HG03175 (cell line): Measurements from ENCODE around the gene PGBD5.

ENCODE experiments used
- ATAC-seq: cut with Tn5 transposase; IDR thresholded peaks from one replicate; pipeline ENCODE4 v1.9.1; 2021; ENCODE audit warnings: mild to moderate bottlenecking, moderate library complexity; ENCODE audit not compliant: unreplicated experiment

The PGBD5 gene

DNA sequence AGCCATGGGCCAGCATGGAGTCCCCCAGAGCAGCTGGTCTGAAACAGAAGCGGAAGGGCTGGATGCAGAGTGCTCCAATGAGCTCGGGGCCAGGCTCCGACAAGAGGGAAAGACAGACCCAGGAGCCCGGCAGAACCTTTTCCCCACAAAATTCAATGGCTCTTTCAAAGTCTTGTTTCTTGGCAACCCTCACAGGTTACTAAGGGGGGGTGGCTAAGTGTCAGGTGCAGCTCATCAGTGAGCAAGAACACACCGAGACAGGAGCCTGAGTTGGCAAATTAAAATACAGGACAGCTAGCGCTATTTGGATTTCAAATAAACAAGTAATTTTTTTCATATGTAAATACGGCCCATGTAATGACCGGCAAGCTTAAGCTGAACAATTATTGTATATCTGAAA is 27.3 kb downstream of the PGBD5 start:
- no peak for ATAC-seq

DNA sequence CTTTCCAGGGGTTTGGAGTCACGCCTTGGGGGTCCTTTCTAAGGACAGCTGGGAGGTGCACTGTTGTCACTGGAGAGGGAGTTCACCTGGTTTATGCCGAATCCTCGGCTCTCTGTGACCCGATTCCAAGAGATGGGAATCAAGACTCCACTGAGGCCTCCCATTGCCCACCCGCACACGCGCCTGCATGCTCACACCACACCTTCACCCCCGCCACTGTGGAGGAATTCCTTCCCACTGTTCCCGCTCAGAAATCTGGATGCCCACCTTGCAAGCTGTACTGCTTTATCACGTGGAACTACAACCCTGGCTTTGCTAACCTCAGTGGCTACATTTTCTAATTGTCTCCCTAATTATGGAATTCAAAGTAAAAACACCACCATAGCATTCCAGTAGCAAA is 29.2 kb downstream of the PGBD5 start:
- ATAC-seq: no peak

DNA sequence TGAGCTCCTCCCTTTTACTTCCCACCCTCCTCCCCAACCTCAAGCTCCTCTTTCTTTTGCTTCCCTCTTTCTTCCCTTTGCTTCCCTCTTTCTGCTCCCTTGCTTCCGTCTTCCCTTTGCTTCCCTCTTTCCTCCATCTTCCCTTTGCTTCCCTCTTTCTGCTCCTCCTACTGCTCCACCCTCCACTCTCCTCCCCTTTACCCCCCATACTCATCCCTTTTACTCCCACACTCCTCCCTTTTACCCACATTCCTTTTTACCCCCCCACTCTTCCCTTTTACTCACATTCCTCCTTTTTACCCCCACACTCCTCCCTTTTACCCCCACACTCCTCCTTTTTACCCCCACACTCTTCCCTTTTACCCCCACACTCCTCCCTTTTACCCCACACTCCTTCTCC is 30.2 kb downstream of the PGBD5 start:
- ATAC-seq: no peak

- ATAC-seq: no peak
Measured at GRCh38 chr1:230394741-230395140, 31.4 kb downstream of the PGBD5 start.

GRCh38 chr1:230394134-230394533 is 32.0 kb downstream of the PGBD5 start:
- ATAC-seq: no peak

DNA sequence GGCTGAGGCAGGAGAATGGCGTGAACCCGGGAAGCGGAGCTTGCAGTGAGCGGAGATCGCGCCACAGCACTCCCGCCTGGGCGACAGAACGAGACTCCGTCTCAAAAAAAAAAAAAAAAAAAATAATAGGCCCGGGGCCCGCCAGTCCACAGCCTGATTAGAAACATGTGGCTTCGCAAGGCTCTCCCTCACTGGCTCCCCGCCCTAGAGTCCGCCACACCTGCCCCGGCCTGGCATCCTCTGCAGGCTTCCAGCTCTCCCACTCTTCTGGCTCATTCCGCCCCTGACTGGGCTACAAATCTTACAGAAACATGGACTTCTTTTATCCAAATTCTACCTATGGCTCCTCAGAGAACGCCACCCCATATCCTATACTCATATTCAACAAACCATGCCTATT is 32.4 kb downstream of the PGBD5 start:
- ATAC-seq: no peak

GRCh38 chr1:230392920-230393521 is 33.1 kb downstream of the PGBD5 start:
- ATAC-seq: no peak

GRCh38 chr1:230392536-230392909 is 33.6 kb downstream of the PGBD5 start:
- no peak for ATAC-seq

- ATAC-seq: no peak
Measured at GRCh38 chr1:230391776-230392535, 34.2 kb downstream of the PGBD5 start.

DNA sequence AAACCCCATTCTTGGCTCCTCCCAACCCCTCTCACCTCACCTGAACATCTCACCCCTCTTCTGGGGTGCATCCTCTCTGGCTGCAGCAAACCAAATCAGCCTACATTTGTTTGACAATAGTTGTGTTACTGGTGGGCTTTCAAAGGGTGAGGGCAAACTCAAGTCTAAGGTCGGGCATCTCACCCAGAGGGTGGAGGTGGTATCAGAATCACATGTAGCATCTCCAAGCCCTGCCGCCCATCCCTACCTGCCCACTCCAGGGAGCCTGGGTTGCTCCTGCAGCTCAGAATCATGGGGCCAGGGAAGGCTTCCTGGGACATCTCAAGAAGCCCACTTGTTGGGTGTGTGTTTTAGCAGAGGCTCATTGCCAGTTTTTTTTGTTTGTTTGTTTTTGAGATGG is 35.8 kb downstream of the PGBD5 start:
- ATAC-seq: no peak

- no peak for ATAC-seq
Measured at GRCh38 chr1:230387876-230388275, 38.3 kb downstream of the PGBD5 start.

DNA sequence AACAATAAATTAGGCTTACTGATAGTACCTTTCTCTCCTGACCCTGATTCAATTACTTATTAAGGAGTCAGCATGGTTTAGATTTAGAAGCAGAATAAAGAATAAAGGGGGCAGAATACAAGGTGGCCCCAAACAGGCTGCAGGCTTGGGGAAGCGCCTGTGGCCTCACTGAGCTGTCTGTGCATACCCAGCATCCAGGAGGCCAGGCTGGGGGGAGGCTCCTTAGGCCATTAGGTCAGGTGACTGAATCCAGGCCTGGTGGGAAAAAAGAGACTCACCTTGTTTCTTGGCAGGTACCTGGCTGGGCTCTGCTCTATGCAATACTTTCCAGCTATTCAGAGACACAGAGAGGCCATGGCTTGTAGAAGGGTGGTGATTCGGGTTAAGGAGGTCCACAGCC is 38.8 kb downstream of the PGBD5 start:
- no peak for ATAC-seq

DNA sequence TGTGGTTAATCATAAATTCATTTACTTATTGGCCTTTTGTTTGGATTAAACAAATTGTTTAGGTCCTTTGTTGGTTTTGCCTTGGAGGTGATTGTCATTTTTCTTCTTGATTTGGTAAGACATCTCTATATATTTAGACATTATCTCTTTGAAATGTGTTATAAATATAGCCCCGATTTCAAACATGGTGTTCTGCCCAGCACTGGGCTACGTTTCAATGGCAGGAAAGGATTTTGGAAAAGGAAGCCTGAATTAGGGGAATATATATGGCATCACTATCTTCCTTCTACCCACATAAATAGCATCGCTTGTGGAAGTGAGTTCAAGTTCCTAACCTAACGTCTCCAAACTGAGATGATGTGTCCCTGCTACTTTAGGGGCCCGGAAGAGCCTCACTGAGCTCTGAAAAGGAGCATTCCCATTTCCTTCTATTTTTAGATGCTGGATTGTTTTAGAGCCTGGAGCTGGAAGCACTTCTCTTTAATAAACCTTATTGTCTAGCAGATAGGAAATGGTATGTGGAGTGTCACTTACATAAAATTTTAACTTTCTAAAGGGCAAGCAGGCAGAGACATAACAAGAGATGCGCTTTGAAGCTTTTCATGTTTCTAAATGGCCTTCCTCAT is 39.4 kb downstream of the PGBD5 start:
- ATAC-seq: no peak

DNA sequence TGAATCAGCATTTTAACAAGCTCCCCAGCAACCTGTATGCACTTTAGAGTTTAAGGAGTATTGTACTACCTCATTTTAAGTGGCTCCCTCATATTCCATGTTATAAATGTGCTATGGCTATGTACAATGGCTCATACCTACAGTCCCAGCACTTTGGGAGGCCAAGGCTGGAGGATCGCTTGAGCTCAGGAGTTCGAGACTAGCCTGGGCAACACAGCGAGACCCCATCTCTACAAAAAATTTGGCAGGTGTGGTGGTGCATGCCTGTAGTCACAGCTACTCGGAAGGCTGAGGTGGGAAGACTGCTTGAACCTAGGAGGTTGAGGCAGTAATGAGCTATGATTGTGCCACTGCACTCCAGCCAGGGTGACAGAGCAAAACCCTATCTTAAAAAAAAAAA is 40.2 kb downstream of the PGBD5 start:
- no peak for ATAC-seq

- no peak for ATAC-seq
Measured at GRCh38 chr1:230385158-230385450, 41.0 kb downstream of the PGBD5 start.

DNA sequence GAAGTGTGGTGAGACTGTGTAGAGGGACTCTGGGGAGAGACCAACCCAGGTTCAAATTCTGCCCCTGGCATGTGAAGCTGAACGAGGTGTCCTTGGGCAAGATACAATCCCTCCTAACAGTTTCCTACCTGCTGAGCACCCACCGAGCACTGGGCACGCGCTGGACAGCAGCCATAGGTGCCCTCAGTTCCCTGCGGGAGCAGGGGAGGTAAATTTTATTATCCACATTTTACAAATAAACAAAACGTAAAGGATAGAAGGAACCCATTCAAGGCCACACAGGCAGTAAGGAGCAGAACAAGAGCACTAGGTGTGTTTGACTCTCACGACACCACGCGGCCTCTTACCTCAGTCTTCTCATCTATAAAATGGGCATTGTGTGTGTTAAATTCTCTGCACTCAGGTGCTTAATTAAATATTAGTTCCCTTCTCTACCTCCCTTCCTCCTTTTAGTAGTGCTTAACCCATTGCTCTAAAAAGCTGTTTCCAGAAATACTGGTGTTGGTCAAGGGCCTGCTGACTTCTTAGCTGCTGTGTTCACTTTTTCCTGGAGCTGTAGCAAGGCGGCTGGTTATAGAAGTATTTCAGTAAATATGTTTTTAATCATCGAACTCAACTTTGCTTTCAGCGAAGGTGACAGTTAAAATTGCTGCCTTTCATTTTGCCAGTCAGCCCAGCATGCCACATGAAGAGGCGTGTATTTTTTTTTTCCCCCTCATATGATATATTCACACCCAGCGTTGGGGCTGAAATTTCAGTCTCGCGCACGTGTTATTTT is 41.6 kb downstream of the PGBD5 start:
- no peak for ATAC-seq

DNA sequence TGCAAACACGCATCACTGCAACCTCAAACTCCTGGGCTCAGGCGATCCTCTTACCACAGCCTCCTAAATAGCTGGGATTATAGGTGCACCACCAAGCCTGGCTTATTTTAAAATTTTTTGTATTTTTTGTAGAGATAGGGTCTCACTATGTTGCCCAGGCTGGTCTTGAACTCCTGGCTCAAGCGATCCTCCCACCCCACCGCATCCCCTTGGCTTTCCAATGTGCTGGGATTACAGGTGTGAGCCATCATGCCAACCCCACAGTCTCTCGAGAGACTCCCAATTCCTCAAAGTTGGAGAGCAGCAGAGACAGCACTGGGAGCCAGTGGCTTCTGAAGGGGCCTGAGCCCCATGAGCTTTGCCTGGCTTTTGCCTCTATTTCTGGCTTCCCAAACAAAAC is 42.7 kb downstream of the PGBD5 start:
- no peak for ATAC-seq

GRCh38 chr1:230382001-230382491 is 44.1 kb downstream of the PGBD5 start:
- ATAC-seq: no peak

DNA sequence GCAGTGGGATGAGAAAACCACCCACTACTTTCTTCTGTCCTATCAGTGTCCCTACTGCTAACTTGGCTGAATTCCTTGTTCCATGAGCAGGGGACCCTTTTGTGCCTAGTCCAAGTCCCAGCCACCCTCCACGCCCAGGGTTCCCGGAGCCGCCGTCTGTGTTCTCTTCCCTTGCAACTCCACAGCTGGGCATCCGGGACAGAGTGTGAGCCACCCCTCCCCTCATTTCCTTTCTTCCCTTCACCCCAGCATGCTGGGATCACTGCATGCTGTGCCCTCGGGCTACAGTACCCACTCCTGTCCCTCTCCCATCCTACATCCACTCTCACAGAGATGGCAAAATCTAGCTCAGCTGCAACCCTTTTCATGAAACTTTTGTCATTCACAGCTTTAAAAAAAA is 44.5 kb downstream of the PGBD5 start:
- no peak for ATAC-seq

DNA sequence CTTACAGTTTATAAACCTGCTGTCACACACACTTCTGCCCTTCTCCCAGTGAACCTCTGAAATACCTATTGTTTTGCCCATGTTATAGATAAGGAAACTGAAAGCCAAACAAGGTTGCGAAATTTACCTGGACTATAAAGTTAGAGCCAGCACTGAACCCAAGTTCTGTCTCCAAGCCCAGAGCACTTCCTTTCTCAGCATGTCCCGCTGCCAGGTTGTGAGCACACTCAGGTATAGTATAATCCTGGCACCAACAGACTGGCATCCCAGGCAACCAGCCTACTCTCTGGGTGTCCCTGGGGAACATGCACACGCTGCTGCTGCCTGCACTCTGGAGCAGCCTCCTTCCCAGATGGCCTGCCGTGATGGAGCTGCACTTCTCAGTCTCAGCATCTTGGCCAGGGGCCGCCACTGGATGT is 45.1 kb downstream of the PGBD5 start:
- ATAC-seq: no peak

DNA sequence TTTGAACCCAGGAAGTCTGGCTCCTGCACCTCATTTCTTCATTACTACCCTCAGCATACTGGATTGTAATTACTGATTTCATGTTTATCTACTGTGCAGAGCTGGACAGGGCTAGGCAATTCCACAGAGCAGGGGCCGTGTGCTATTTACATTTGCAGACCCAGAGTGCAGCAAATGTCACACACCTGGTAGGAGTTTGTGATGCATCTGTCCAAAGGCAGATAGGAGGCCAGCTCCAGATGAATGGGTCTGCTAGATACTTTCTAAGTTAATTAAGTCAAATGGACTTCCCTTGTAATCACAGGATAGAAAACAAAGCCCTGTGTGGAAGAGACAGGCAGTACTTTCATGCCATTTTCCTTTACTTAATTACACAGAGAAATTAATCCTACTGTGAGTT is 46.2 kb downstream of the PGBD5 start:
- no peak for ATAC-seq

GRCh38 chr1:230379462-230379861 is 46.7 kb downstream of the PGBD5 start:
- no peak for ATAC-seq
